WERI-Rb-1 (cell line): ENCODE measurements around the gene NCKAP5L.
"Not testable (repeated sequence)": the region's sequence is repeated elsewhere in the genome, so short reads cannot be mapped to it uniquely, and the experiment has no call there.

Experiments
- DNase-seq: peaks from one replicate; pipeline ENCODE4 v3.0.0-alpha.2; 2020
- H3K27ac ChIP-seq: fragments of 250-450 bp; sonication (Bioruptor Pico); 2 replicates; pipeline ENCODE4 v1.5.1; 2020; ENCODE audit warnings: mild to moderate bottlenecking, moderate library complexity
- H3K27me3 ChIP-seq: fragments of 250-450 bp; sonication (Bioruptor Pico); 2 replicates; pipeline ENCODE4 v1.5.1; 2021; ENCODE audit warnings: mild to moderate bottlenecking, low read depth, moderate library complexity; ENCODE audit not compliant: insufficient read depth, severe bottlenecking
- H3K36me3 ChIP-seq: fragments of 250-450 bp; sonication (Bioruptor Pico); 2 replicates; pipeline ENCODE4 v1.5.1; 2020; ENCODE audit warnings: mild to moderate bottlenecking, moderate library complexity
- H3K4me3 ChIP-seq: 2 replicates; pipeline ENCODE4 v1.5.1; 2011; ENCODE audit warnings: low read depth, mild to moderate bottlenecking, control low read depth, low read length
- H3K9me3 ChIP-seq: fragments of 250-450 bp; sonication (Bioruptor Pico); 2 replicates; pipeline ENCODE4 v1.5.1; 2021; ENCODE audit warnings: mild to moderate bottlenecking, moderate library complexity; ENCODE audit not compliant: severe bottlenecking
- CTCF ChIP-seq: IDR thresholded peaks from 2 replicates; pipeline ENCODE4 v1.5.1; 2011; ENCODE audit warnings: low read depth, mild to moderate bottlenecking, control low read depth, inconsistent platforms, low read length

The NCKAP5L gene

GRCh38 chr12:49866859-49867569 lies 38.8 kb upstream of the NCKAP5L start:
- peak; percentile 93 for TF ChIP-seq CTCF
- no peaks in the 10 kb centered on the region for H3K36me3 ChIP-seq
- H3K4me3 ChIP-seq: no peak overlapping the region
- H3K9me3 ChIP-seq: no peaks in the 10 kb centered on the region
- no peaks in the 10 kb centered on the region for H3K27me3 ChIP-seq
- peak; percentile 80 for DNase-seq
- H3K27ac ChIP-seq: peak overlapping the region; percentile 2; the same call in 1 of the 2 replicates

- no peak overlapping the region for H3K27ac ChIP-seq
- no peak for TF ChIP-seq CTCF
- H3K9me3 ChIP-seq: no peaks in the 10 kb centered on the region
- no peaks in the 10 kb centered on the region for H3K27me3 ChIP-seq
- no peak for DNase-seq
- no peaks in the 10 kb centered on the region for H3K36me3 ChIP-seq
- H3K4me3 ChIP-seq: no peak overlapping the region
Measured at GRCh38 chr12:49865782-49866135, 37.5 kb upstream of the NCKAP5L start.

GRCh38 chr12:49865109-49865781 lies 37.0 kb upstream of the NCKAP5L start:
- Histone ChIP-seq H3K27ac (peak overlapping the region; percentile 42), H3K36me3 (no peaks in the 10 kb centered on the region), H3K4me3 (no peak overlapping the region), H3K9me3 (no peaks in the 10 kb centered on the region), H3K27me3 (no peaks in the 10 kb centered on the region)
- no peak for TF ChIP-seq CTCF
- DNase-seq: no peak

GRCh38 chr12:49864798-49865090 lies 36.5 kb upstream of the NCKAP5L start:
- peak; percentile 61 for DNase-seq
- Histone ChIP-seq H3K9me3 (peaks cover 2% of the 10 kb centered on the region), H3K27me3 (no peaks in the 10 kb centered on the region), H3K36me3 (no peaks in the 10 kb centered on the region), H3K27ac (peak overlapping the region; percentile 42), H3K4me3 (no peak overlapping the region)
- no peak for TF ChIP-seq CTCF

GRCh38 chr12:49863946-49864797 lies 36.0 kb upstream of the NCKAP5L start:
- H3K27ac ChIP-seq: peak overlapping the region; percentile 29
- DNase-seq: no peak
- no peak for TF ChIP-seq CTCF
- no peak overlapping the region for H3K4me3 ChIP-seq
- H3K36me3 ChIP-seq: no peaks in the 10 kb centered on the region
- H3K9me3 ChIP-seq: peaks cover 3% of the 10 kb centered on the region
- no peaks in the 10 kb centered on the region for H3K27me3 ChIP-seq

GRCh38 chr12:49860921-49861320 lies 32.7 kb upstream of the NCKAP5L start:
- not testable (repeated sequence) for H3K27ac ChIP-seq, H3K4me3 ChIP-seq, DNase-seq, H3K36me3 ChIP-seq, H3K27me3 ChIP-seq, H3K9me3 ChIP-seq

- not testable (repeated sequence) for H3K27me3 ChIP-seq, H3K9me3 ChIP-seq, DNase-seq, H3K4me3 ChIP-seq, H3K27ac ChIP-seq, H3K36me3 ChIP-seq
Measured at GRCh38 chr12:49855890-49856289, 27.7 kb upstream of the NCKAP5L start.
